OCI-LY3 (cell line): ENCODE results near the gene RASSF1.

ENCODE experiments used
- EZH2phosphoT487 ChIP-seq: fragments of 200-600 bp; shearing (Covaris generic); IDR thresholded peaks from 2 replicates; pipeline ENCODE4 v1.6.1; 2018; ENCODE audit warnings: antibody characterized with exemption, mixed run types, low read depth
- TF ChIP-seq, protein P1 (sequence below): fragments of 200-600, 300-600 bp; sonication (generic); IDR thresholded peaks from 2 replicates; pipeline ENCODE4 v1.5.1; 2014; ENCODE audit warnings: antibody characterized with exemption, low read length, low read depth

DNA sequence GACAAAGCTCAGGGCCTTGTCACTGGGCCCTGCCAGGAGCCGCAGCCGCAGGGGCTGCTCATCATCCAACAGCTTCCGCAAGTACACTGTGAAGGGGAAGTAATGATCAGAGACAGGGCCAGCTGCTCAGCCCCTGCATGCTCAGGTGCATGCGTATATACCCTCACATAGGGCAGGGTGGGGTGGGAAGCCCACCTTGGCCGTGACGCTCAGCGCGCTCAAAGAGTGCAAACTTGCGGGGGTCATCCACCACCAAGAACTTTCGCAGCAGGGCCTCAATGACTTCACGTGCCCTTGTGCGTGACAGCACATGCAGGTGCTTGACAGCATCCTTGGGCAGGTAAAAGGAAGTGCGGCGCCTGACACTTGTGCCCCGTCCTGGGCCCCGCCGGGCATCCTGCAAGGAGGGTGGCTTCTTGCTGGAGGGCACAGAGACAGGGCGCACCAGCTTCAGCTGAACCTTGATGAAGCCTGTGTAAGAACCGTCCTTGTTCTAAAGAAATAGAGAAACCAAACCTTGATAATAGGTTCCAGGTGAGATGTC is 9.2 kb downstream of the RASSF1 start:
- TF ChIP-seq, protein P1, sequence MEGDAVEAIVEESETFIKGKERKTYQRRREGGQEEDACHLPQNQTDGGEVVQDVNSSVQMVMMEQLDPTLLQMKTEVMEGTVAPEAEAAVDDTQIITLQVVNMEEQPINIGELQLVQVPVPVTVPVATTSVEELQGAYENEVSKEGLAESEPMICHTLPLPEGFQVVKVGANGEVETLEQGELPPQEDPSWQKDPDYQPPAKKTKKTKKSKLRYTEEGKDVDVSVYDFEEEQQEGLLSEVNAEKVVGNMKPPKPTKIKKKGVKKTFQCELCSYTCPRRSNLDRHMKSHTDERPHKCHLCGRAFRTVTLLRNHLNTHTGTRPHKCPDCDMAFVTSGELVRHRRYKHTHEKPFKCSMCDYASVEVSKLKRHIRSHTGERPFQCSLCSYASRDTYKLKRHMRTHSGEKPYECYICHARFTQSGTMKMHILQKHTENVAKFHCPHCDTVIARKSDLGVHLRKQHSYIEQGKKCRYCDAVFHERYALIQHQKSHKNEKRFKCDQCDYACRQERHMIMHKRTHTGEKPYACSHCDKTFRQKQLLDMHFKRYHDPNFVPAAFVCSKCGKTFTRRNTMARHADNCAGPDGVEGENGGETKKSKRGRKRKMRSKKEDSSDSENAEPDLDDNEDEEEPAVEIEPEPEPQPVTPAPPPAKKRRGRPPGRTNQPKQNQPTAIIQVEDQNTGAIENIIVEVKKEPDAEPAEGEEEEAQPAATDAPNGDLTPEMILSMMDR: no peak
- TF ChIP-seq EZH2phosphoT487: no peak
